Stimulated activated CD8-positive, alpha-beta memory T cell treated with anti-CD3 and anti-CD28 coated beads, Interleukin-7, amount 100 ng/mL, for 48 hours (primary cell): ENCODE data around the gene SIAH1.
"Not testable (repeated sequence)": the region's sequence is repeated elsewhere in the genome, so short reads cannot be mapped to it uniquely, and the experiment has no call there.

ENCODE experiments used
- DNase-seq, 2 donors: peaks; one replicate each; pipeline ENCODE4 v3.0.0-alpha.2; 2020; ENCODE audit warnings: low read depth in 1 of 2; ENCODE audit errors: extremely low read depth in 1 of 2

SIAH1 gene

DNA sequence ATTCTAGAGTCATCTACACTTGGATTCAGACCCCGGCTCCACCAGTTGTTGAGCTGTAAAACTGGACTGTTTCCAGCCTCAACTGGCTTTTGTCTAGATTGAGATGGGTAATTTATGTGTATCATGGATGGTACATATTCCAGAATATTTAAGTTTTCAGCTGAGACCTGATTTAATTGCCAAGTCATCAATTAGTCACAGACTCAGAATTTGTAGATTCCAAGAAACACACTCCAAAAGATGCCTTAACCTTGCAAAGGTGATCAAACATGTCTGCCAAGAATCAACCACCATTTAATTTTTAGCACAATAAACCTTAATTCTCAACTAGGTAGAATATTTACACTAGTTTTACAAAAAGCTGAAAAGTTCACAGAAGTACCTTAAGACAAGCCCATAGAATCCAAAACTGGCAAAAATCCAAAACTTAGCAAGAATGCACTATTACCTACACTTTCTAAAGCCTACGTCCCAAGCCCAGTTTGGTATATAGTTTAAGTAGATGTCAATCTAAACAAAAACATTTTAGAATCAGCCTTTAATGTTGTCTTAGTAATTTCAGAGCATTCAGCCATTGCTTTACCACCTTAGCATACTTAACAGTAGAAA lies 17.7 kb downstream of the SIAH1 start:
- DNase-seq, result no peak

DNA sequence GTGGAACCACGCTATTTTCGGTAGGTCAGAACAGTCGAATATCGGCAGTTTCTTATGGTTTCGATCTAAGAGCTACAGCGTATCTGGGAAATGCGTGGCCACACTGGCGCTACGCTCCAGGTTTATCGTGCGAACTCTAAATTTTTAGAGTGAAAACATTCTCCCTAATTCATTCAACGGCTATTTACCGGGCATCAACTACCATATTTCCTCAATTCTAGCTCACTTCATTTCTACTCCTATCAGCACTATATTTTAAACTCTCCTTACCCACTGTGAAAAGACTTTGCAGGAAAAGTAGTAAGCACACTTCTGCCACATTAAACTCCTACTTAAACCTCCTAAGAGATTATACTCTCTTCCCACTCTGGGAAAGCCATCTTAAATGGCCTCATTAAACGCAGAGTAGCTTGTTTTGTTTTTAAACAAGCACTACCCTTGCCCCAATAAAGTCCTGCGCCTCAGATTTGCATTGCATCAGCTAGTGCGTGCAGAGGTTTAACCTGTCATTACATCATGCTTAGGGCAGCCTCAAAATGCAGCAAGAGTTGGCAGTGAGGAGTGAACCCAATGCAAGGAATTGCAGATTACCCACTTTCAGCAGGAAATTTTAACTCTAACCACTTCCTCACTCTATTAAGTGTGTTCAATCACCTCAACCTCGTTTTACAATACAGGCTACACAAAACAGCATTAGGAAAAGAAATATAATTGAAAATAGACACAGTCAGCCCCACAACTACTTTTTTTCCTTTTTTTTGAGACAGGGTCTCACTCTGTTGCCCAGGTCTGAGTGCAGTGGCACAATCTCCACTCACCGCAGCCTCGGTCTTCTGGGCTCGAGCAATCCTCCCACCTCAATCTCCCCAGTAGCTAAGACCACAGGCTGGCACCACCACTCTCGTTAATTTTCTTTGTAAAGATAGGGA lies 18.8 kb downstream of the SIAH1 start:
- DNase-seq, result peak in 1 of 2 donors; percentile 47

DNA sequence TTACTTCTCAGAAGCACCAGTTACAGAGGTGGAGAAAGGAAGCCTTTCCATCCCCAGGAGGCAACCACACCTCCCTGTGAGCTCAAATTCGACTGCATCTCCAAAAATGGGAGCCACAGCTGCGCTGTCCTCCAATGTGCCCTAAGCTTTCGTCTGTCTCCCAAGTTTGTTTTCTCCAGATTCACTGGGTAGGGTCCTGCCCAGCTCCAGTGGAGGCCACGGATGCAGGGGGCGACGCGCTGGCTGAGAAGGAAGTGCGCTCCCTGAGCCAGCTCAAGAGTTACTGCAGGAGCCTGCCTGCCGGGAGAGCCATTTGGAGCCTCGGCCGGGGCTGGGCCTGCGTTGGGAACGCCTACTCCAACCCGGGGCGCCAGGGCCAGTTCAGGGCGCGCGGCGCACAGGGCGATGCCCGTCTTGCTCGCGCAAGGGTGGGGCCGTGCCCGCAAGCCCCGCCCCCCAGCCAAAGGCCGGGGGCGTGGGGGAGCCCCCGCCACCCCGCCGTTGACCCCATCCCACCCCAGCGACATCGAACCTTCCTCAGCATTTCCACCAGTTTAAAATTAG lies 19.5 kb downstream of the SIAH1 start:
- DNase-seq, result peak; percentile 73 to 74

DNA sequence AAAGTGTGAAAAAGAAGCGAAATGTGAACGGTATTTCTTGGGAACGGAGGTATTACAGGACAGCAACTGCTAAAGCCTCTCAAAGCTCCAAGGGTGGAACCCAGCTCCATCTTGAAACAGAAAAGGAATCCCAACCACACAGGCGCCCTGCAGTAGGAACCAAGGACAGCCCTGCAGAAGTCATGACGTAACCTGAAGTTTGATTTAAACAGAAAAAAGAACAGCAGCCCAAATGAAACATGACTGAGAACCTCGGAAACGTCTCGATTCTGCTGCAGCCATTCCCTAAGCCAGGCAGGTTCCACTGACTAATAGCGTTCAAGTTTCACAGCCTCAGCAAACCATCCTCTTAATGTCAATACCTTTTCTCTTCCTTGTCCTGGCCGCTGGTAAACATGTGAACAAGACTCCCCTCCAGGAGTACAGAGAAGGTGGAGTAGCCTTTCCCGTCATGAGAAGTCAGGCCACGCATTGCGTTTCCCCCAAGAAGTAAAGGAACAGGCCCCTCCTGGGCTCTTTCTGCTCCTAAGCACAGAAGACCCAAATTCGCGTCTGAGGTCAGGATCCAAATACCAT lies 20.1 kb downstream of the SIAH1 start:
- DNase-seq, result no peak

DNA sequence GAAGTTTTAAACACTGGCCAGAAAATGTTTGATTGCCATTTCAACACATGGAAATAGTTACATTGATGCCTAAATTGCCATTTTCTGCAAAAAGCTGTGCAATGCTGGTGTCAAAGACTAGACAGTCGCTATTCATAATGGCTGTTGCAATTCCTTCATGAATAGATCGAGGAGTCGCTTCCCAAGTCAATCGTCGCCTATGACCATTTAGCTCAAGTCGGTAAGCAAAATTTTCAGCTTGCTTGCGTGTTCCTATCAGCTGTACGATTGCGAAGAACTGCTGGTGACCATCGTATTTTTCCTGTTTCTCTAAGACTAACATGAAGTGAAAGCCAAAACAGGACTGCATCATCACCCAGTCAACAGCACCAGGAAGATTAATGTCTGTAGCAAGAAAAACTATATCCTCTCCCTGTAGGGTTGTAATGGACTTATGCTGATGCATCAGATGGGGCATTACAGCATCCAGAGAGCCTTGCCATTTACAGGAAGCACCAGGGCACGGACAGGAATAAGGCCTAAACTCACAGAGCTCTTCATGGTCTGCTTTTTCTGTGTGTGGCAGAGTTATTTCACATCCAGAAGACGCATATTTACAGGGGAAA lies 23.6 kb downstream of the SIAH1 start:
- DNase-seq, result no peak

DNA sequence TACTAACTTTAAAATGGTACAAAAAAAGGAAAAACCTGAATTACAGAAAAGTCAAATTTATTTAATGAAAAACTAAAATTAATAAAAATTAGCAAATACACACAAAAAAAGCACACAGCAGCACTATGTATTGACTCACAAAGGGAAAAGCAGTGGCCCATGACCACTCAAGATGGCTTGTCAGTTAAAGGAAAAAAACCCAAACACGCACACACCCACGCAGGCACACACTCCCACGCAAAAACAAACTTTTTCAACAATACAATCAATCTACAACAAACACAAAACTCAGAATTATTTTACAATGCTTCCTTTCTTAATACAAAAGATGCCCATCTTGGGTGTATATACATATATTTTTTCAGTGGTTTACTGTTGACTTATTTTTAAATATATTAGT lies 24.2 kb downstream of the SIAH1 start:
- DNase-seq, result no peak

DNA sequence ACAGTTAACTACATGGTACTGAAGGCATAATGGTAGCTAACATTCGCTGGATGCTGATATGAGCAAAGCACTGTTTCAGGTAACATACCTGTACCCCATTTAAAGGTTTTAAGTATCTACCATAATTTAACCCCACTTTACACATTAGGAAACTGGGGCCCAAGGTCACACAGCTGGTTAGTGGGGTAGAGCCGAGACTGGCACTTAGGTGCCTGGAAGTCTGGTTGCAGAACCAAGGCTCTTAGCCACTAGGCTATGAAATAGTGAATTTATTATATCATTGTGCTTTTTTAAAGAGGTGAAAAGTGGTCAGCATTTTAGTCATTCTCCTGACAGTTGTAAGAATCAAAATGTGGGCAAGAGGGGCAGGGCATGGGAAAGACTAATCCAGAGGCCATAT lies 25.2 kb downstream of the SIAH1 start:
- DNase-seq, result no peak

DNA sequence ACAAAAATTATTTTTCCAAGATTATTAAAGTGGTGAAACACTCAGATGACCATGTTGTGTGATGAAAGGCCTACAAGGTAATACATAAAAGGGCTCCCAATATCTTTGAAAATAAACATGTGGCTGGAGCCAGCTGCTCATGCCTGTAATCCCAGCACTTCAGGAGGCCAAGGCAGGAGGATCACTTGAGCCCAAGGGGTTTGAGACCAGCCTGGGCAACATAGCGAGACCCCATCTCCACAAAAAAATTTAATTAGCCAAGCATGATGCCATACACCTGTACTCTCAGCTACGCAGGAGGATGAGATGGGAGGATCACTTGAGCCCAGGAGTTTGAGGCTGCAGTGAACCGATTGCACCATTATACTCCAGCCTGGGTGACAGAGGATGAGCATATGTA lies 26.8 kb downstream of the SIAH1 start:
- DNase-seq, result no peak

DNA sequence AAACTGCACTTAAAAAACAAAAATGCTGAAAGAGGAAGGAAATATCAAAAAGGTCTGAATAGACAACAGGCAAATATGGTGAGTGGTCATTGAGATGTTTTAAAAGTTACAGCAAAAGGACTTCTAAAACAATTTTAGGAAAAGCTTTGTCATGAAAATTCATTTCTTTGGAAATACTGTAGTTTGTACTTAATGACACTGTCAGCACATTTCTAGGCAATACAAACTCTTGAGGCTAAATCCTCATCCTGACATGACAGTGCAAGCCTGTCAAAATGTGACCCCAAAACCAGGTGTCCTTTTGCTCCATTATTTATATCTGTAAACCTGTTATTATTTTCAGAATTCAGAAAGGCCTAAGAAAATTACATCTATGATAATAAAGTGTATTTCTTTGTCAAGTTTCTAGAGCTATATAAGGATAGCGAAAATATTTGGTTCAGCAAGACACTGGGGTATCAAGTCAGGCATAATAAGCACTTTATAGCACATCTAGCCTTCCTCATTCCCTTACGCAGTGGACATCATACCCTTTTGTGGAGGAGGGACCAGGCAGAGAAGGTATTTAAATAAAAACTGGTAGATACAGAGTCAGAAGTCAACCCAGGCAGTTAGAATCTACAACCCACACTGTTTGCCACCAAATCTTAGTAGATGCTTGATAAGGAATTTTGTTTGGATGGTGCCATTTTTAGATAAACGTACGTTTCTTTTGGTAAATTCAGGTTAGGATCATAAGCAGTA lies 28.4 kb downstream of the SIAH1 start:
- DNase-seq, result no peak

DNA sequence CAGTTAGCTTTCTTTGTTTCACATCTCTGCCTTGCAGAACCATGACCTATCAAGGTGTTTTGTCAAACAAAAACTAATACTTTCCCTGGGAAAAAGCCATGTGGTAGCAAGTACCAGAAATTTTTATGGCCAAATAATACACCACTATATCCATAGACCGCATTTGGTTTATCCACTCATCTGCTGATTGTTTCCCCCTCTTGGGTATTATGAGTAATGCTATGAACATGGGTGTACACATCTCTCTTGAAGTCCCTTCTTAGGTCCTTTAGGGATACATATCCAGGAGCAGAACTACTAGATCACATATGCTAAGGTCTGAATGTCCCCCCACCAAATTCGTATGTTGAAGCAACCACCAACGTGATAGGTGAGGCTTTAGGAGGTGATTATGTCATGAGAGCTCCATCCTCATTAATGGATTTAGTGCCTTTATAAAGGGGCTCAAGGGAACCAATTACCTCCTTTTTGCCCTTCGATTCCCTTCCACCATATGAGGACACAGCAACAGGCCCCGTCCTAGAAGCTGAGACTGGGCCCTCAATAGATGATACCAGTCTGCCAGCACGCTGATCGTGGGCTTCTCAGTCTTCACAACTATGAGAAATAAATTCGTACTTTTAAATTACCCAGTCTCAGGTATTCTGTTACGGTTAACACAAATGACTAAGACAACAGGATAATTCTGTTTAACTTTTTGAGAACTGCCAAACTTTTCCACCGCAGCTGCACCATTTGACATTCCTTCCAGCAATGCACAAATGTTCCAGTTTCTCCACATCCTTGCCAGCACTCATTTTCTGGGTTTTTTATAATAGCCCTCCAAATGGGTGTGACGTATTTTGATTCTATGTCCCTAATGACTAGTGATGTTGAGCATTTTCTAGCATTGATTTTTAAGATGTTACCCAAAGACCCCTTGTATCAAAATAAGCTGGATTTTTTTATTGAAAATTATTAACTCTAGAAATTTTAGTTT lies 30.0 kb downstream of the SIAH1 start:
- no peak for DNase-seq

DNA sequence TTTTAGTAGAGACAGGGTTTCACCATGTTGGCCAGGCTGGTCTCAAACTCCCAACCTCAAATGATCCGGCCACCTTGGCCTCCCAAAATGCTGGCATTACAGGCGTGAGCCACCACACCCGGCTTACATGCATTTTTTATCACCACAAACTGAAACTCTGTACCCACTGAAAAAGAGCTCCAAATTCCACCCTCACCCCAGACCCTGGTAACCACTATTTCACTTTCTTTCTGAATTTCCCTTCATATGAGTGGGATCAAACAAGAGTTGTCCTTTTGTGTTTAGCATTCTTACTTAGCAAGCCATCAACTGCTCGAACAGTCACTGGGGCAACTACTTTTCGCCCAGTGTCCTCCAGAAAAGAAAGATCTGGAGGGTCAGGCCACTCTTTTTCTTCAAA lies 30.8 kb downstream of the SIAH1 start:
- not testable (repeated sequence) for DNase-seq

DNA sequence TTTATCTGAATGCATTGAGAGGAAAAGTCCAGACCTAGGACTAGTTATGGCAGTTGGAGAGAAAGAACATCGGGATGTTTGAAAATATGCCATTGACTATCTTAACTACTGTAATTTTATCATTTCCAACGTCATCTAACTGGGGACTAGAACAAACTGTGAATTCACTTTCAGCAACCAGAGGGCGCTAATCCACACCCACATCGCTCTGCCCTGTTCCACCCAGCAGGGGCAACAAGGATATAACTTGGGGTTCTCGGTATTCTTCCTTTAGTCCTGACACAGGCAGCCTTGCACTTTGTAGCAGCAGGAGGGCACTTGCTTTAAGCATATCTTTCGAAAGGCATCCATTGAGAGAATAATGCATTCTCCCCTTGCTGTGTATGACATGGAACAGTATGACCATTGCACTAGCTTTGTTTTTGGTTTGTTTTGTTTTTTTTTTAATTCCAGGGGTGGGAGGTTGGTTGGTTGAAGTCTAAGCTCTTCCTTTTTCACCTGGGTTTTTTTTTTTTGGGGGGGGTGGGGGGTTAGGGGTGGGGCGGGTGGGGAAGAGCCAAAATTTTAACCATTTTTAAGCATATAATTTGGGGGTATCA lies 31.5 kb downstream of the SIAH1 start:
- DNase-seq, result peak; percentile 14 to 30

DNA sequence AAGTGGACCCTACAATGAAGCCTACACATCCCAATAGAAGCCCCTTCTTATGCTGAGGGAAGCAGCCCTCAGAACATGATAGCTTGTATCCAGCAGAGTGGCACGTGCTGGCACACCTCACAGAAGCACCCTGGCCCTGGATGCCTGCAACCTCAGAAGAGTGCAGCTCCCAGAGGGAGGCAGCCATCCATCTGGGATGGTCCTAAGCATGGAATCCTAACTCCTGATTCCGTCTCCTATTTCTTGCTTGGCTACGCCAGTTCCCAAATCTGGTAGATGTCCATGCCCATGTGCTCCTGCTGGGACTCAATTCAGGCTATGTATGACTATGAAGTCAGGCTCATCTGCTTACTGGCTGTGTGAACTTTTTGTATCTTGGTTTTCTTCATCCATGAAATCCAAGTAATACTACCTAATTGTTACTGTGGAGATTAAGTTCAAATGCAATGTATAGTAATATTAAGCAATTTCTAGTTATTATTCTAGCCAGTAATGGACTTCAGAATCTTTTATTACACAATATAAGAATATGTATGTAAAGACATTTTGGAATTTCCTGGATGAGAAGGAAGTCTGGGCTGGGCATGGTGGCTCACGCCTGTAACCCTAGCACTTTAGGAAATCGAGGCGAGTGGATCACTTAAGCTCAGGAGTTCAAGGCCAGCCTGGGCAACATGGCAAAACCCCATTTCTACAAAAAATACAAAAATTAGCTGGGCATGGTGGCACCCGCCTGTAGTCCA lies 32.4 kb downstream of the SIAH1 start:
- DNase-seq, result no peak

DNA sequence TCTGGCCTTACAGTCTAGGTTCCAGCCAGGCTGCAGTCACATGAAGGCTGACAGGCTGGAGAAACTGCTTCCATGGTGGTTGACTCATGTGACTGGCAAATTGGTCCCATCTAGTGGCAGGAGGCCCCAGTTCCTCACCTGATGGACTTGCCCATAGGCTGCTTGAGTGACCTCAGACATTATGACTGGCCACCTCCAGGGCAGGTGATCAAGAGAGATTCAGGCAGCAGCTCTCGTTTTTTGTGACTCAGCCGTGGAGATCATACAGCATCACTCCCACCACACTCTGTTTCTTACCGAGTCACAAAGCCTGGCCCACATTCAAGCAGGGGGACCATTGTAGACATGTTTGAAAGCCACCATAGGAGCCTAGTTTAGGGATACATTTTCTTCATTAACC lies 34.5 kb downstream of the SIAH1 start:
- DNase-seq, result no peak

DNA sequence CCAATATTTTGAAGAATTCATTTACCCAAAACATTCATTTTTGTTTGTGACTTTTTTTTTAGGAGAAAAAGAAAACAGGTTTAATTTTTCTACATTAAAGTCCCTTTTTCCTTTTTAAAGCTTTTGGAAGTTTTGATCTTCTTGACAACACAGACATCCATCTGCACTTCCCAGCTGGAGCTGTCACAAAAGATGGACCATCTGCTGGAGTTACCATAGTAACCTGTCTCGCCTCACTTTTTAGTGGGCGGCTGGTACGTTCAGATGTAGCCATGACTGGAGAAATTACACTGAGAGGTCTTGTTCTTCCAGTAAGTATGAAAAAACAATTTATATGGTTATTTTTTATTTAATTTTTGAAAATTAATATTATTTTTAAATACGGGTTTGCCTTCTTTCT lies 37.2 kb downstream of the SIAH1 start:
- DNase-seq, result no peak

DNA sequence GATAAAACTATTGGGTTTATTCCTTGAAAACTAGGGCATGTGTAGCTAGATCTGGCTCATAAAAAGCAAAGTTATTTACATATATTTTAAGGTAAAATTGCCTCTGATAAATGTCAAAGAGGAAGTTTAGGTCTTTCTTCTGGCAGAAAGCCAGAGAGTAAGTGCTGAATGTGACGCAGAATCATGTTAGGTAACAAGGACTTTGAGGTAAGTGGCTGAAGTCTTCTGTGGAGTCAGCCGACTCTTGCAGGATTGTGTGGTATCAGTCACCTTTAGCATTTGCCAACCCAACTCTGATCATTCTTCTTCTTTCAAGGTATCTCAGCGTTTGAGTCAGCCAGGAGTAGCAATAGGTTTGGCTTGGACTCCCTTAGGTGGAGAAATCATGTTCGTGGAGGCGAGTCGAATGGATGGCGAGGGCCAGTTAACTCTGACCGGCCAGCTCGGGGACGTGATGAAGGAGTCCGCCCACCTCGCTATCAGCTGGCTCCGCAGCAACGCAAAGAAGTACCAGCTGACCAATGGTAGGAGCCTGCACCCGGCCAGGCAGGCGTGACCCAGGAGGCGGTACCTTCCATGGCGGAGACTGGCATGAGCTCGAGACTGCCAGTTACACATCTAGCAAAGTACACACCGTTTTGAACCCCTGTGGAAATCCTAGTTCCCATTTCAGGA lies 37.9 kb downstream of the SIAH1 start:
- DNase-seq, result no peak

DNA sequence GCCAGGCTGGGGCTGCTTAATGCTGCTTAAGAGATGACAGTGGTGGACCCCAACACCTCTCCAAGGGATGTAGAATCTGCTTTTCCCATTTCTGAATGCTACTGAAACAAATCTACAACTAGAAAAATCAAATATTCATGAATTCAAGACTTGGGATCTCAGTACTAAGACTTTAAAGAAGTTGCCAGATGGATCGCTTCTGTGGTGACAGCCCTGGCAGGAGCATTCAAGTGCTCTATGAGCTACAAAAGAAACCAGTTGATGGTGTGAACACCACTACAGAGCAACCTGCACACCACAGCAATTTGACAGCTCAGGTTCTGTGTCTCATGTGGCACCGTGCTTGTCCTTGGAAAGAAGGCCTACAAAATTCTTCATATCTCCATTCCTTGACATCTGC lies 42.6 kb downstream of the SIAH1 start:
- no peak for DNase-seq

DNA sequence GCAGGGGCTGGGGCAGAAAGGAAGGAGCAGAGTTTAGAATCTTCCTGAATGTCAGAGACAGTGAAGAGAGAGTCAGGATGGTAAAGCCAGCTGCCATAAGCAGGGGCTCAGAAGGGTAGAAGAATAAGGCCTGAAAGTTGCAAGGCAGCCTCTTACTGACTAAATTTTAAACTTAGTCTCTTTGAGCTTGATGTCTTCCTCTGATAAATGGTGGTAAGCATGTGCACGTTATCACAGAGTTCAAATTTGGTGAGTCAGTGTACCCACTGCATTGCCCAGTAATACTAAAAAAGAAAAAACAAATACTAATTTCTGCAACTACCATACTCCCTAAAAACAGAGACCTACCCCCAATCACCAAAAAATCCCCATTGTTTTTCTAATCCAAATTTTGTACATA lies 45.2 kb downstream of the SIAH1 start:
- no peak for DNase-seq
